Upper lobe of right lung (tissue), 1 donor: ENCODE data around the gene EEF1AKMT3. TPM values are rescaled to one million over a fixed set of nuclear protein-coding genes. Genes with fewer than 3 reads are reported as not detected.

Experiments used
- ATAC-seq: fragments of 200-7000 bp; cut with Tn5 transposase; one replicate; pipeline ENCODE4 v1.9.1; 2020; ENCODE audit warnings: mild to moderate bottlenecking, moderate library complexity
- DNase-seq: peaks from one replicate; pipeline ENCODE4 v3.0.0-alpha.2; 2020
- H3K27ac ChIP-seq: fragments of 200-600 bp; one replicate; pipeline ENCODE4 v1.8.0; 2022
- H3K27me3 ChIP-seq: fragments of 200-600 bp; one replicate; pipeline ENCODE4 v1.8.0; 2022; ENCODE audit warnings: mild to moderate bottlenecking
- H3K36me3 ChIP-seq: fragments of 200-600 bp; one replicate; pipeline ENCODE4 v1.8.0; 2022
- H3K4me1 ChIP-seq: fragments of 200-600 bp; one replicate; pipeline ENCODE4 v1.8.0; 2022
- H3K4me3 ChIP-seq: fragments of 200-600 bp; one replicate; pipeline ENCODE4 v1.8.0; 2022; ENCODE audit warnings: mild to moderate bottlenecking
- H3K9me3 ChIP-seq: fragments of 200-600 bp; one replicate; pipeline ENCODE4 v1.8.0; 2022
- CTCF ChIP-seq: fragments of 200-600 bp; IDR thresholded peaks from one replicate; pipeline ENCODE4 v1.8.0; 2022; ENCODE audit warnings: antibody characterized with exemption
- intact Hi-C: fragments of 100-400 bp; cut with DNase I; formaldehyde crosslinking; loops from one replicate; pipeline ENCODE4 v1.11.0; 2022
- total RNA-seq: library from RNA; stranded (reverse); fragmentation: NEBNext Ultra II Directional; extraction: Animal tissue kit (Norgen Biotek cat#: 25700); gene quantifications from one replicate; pipeline ENCODE4 v1.2.1, GENCODE V29; 2021
- donor health status: DM: no; HTN: yes; CAD: no; lungs with severe emphysema.

The EEF1AKMT3 gene
- total RNA-seq, 1 donor from 2014 or later = 8.0 TPM

- no peak overlapping the region for H3K27ac ChIP-seq
- intact Hi-C loops = no loop called here
- ATAC-seq = no peak
- peaks cover 86% of the 10 kb centered on the region for H3K36me3 ChIP-seq
- H3K4me1 ChIP-seq = peaks cover 6% of the 10 kb centered on the region
- H3K4me3 ChIP-seq = no peak overlapping the region
- no peaks in the 10 kb centered on the region for H3K27me3 ChIP-seq
- no peak for DNase-seq
- no peaks in the 10 kb centered on the region for H3K9me3 ChIP-seq
- no peak for TF ChIP-seq CTCF
These were observed 24.6 kb downstream of the EEF1AKMT3 start for GRCh38 chr12:57796996-57797395.

GRCh38 chr12:57797933-57798332, 25.5 kb downstream of the EEF1AKMT3 start:
- no peak for TF ChIP-seq CTCF
- peak overlapping the region; percentile 13 for H3K27ac ChIP-seq

GRCh38 chr12:57800965-57801364, 28.6 kb downstream of the EEF1AKMT3 start:
- Histone ChIP-seq H3K27me3 (no peaks in the 10 kb centered on the region), H3K4me3 (no peak overlapping the region), H3K27ac (no peak overlapping the region), H3K4me1 (peaks cover 6% of the 10 kb centered on the region), H3K9me3 (no peaks in the 10 kb centered on the region), H3K36me3 (peaks cover 92% of the 10 kb centered on the region)
- ATAC-seq (no peak), DNase-seq (no peak)
- TF ChIP-seq CTCF = no peak
- intact Hi-C loops = no loop called here

More at GRCh38 chr12:57797933-57798332, 25.5 kb downstream of the EEF1AKMT3 start:
- Histone ChIP-seq H3K27me3 (no peaks in the 10 kb centered on the region), H3K4me3 (no peak overlapping the region), H3K36me3 (peaks cover 86% of the 10 kb centered on the region), H3K9me3 (no peaks in the 10 kb centered on the region), H3K4me1 (peaks cover 6% of the 10 kb centered on the region)
- intact Hi-C loops = no loop called here
- DNase-seq (no peak), ATAC-seq (peak; percentile 58)

GRCh38 chr12:57802607-57803006, 30.2 kb downstream of the EEF1AKMT3 start:
- Histone ChIP-seq H3K9me3 (no peaks in the 10 kb centered on the region), H3K4me3 (no peak overlapping the region), H3K4me1 (peaks cover 6% of the 10 kb centered on the region), H3K27ac (no peak overlapping the region), H3K27me3 (no peaks in the 10 kb centered on the region), H3K36me3 (peaks cover 92% of the 10 kb centered on the region)
- no peak for ATAC-seq
- intact Hi-C loops = no loop called here
- no peak for TF ChIP-seq CTCF
- no peak for DNase-seq

GRCh38 chr12:57803319-57803893, 31.0 kb downstream of the EEF1AKMT3 start:
- peak; percentile 85 for ATAC-seq
- Histone ChIP-seq H3K4me3 (no peak overlapping the region), H3K36me3 (peaks cover 92% of the 10 kb centered on the region), H3K4me1 (peaks cover under 1% of the 10 kb centered on the region), H3K27ac (peak overlapping the region; percentile 32), H3K27me3 (no peaks in the 10 kb centered on the region), H3K9me3 (no peaks in the 10 kb centered on the region)
- peak; percentile 72 for DNase-seq
- intact Hi-C loops = no loop called here
- TF ChIP-seq CTCF = peak; percentile 77

GRCh38 chr12:57806677-57807076, 34.3 kb downstream of the EEF1AKMT3 start:
- peaks cover 91% of the 10 kb centered on the region for H3K36me3 ChIP-seq
- no peaks in the 10 kb centered on the region for H3K27me3 ChIP-seq
- ATAC-seq = no peak
- no peaks in the 10 kb centered on the region for H3K9me3 ChIP-seq
- no peak for DNase-seq
- no peak for TF ChIP-seq CTCF
- no peak overlapping the region for H3K4me3 ChIP-seq
- H3K4me1 ChIP-seq = no peaks in the 10 kb centered on the region
- intact Hi-C loops = no loop called here
- H3K27ac ChIP-seq = no peak overlapping the region
